Measurements from ENCODE around the gene PMP22. TPM values are rescaled to one million over a fixed set of nuclear protein-coding genes. Genes with fewer than 3 reads are reported as not detected.

PMP22 gene
- total RNA-seq, 1 experiment from 2014 or later: 28.7 TPM

- no peak overlapping the region for H3K4me2 ChIP-seq (ENCODE audit: low read length)
- no peaks in the 10 kb centered on the region for H3K4me1 ChIP-seq (ENCODE audit: control insufficient read depth in 1 of 2, insufficient read depth in 2 of 2, low read length in 2 of 2)
- ChIA-PET CTCF (no interaction called here), RAD21 (ENCODE audit: low non-redundant PET in 1 of 2, low total read pairs in 2 of 2, uncharacterized antibody in 2 of 2, unreplicated experiment in 2 of 2) (no interaction called here), POLR2A (no interaction called here)
- no peaks in the 10 kb centered on the region for H3K79me2 ChIP-seq (ENCODE audit: insufficient read depth, low read length)
- no peaks in the 10 kb centered on the region for H3K9me2 ChIP-seq (ENCODE audit: insufficient read depth)
- H3K36me3 ChIP-seq (ENCODE audit: control insufficient read depth in 1 of 2, insufficient read depth in 2 of 2, low read length in 2 of 2): no peaks in the 10 kb centered on the region
- no peak for TF ChIP-seq POLR2A (IDR thresholded peaks at IDR 0.05; ENCODE audit: borderline replicate concordance, extremely low read depth, insufficient read depth, insufficient read length)
- TF ChIP-seq ZNF274 (IDR thresholded peaks at IDR 0.05; ENCODE audit: low read depth, low read length): no peak
- no peak for TF ChIP-seq ATF3 (IDR thresholded peaks at IDR 0.05)
- TF ChIP-seq TCF7L2 (IDR thresholded peaks at IDR 0.05; ENCODE audit: borderline replicate concordance, extremely low read depth, insufficient read depth, insufficient read length): no peak
- TF ChIP-seq MAX (IDR thresholded peaks at IDR 0.05): no peak
- no peak for TF ChIP-seq YY1 (IDR thresholded peaks at IDR 0.05; ENCODE audit: extremely low read depth, insufficient replicate concordance, low read depth, low read length)
- no peak for TF ChIP-seq EGR1 (IDR thresholded peaks at IDR 0.05; ENCODE audit: low read depth)
- no peak for TF ChIP-seq ELF1 (IDR thresholded peaks at IDR 0.05; ENCODE audit: borderline replicate concordance, low read depth)
- TF ChIP-seq RAD21 (IDR thresholded peaks at IDR 0.05; ENCODE audit: low read depth): no peak
- no peak for TF ChIP-seq CTCF (IDR thresholded peaks at IDR 0.05 in 2 of 3, conservative IDR thresholded peaks at IDR 0.05 in 1 of 3; ENCODE audit: borderline replicate concordance in 1 of 3, insufficient read depth in 1 of 3, low read depth in 2 of 3, low read length in 2 of 3)
- no peak for TF ChIP-seq ZBTB33 (IDR thresholded peaks at IDR 0.05; ENCODE audit: extremely low read depth, insufficient replicate concordance, low read length)
- no peak for TF ChIP-seq JUND (IDR thresholded peaks at IDR 0.05)
- no peak for TF ChIP-seq SP1 (IDR thresholded peaks at IDR 0.05; ENCODE audit: low read depth)
- TF ChIP-seq SIN3A (IDR thresholded peaks at IDR 0.05; ENCODE audit: low read depth): no peak
- no peak for TF ChIP-seq SRF (IDR thresholded peaks at IDR 0.05; ENCODE audit: low read depth)
- no peak for TF ChIP-seq EZH2phosphoT487 (IDR thresholded peaks at IDR 0.05; ENCODE audit: borderline replicate concordance)
- no peak overlapping the region for H2AFZ ChIP-seq (ENCODE audit: low read depth, low read length, poor library complexity, severe bottlenecking)
- no peaks in the 10 kb centered on the region for H4K20me1 ChIP-seq (ENCODE audit: insufficient read depth)
- no TSS peak for BruUV-seq (replicated peaks)
- H3K27me3 ChIP-seq (ENCODE audit: insufficient read depth, low read length): peaks cover 23% of the 10 kb centered on the region; the same call in 1 of the 2 replicates
- H3K9me3 ChIP-seq (ENCODE audit: control insufficient read depth in 1 of 2, insufficient read depth in 1 of 2, low read depth in 1 of 2, low read length in 2 of 2): no peaks in the 10 kb centered on the region
- intact Hi-C loops (cut with micrococcal nuclease): no loop called here
- DNase-seq (ENCODE audit: low read depth, low spot score) (no peak), ATAC-seq (no peak)
- no peak overlapping the region for H3K4me3 ChIP-seq (replicated peaks in 1 of 2; ENCODE audit: low read depth in 1 of 2, low read length in 2 of 2)
- no peak overlapping the region for H3K27ac ChIP-seq (ENCODE audit: low read depth, low read length)
- no peak overlapping the region for H3K9ac ChIP-seq (ENCODE audit: low read length)
These were observed 46.9 kb upstream of the PMP22 start for GRCh38 chr17:15311996-15312395.

Measured in HCT116 (cell line).